ENCODE data around the gene ANKRD63.

ANKRD63 gene

GRCh38 chr15:40313531-40314398 lies 30.9 kb upstream of the ANKRD63 start:
- peak; percentile 43 for DNase-seq

GRCh38 chr15:40312370-40313158 lies 29.7 kb upstream of the ANKRD63 start:
- DNase-seq, result no peak

GRCh38 chr15:40310993-40311392 lies 28.1 kb upstream of the ANKRD63 start:
- no peak for DNase-seq

GRCh38 chr15:40310001-40310959 lies 27.4 kb upstream of the ANKRD63 start:
- no peak for DNase-seq

- DNase-seq, result no peak
Observed at GRCh38 chr15:40309344-40309862, 26.5 kb upstream of the ANKRD63 start.

GRCh38 chr15:40307421-40308211 lies 24.8 kb upstream of the ANKRD63 start, which contains the start of gene PLCB2:
Gene PLCB2 (minus strand): TSS chr15:40307935. CDS start chr15:40307672, 263 bp downstream.
- DNase-seq, result no peak

- no peak for DNase-seq
Observed at GRCh38 chr15:40306908-40307307, 24.0 kb upstream of the ANKRD63 start.

- no peak for DNase-seq
Observed at GRCh38 chr15:40306371-40306770, 23.5 kb upstream of the ANKRD63 start.

GRCh38 chr15:40305281-40305680 lies 22.4 kb upstream of the ANKRD63 start:
- no peak for DNase-seq

GRCh38 chr15:40303576-40303975 lies 20.7 kb upstream of the ANKRD63 start:
- DNase-seq, result no peak

- DNase-seq, result no peak
Observed at GRCh38 chr15:40302981-40303380, 20.1 kb upstream of the ANKRD63 start.

GRCh38 chr15:40302288-40302886 lies 19.5 kb upstream of the ANKRD63 start:
- DNase-seq, result no peak

- DNase-seq, result no peak
Observed at GRCh38 chr15:40301467-40302179, 18.8 kb upstream of the ANKRD63 start.

- DNase-seq, result no peak
Observed at GRCh38 chr15:40300771-40301170, 17.9 kb upstream of the ANKRD63 start.

GRCh38 chr15:40300367-40300766 lies 17.5 kb upstream of the ANKRD63 start:
- DNase-seq, result no peak

GRCh38 chr15:40298216-40298935 lies 15.5 kb upstream of the ANKRD63 start:
- no peak for DNase-seq

GRCh38 chr15:40297356-40297755 lies 14.5 kb upstream of the ANKRD63 start:
- DNase-seq, result no peak

- no peak for DNase-seq
Observed at GRCh38 chr15:40296561-40297230, 13.8 kb upstream of the ANKRD63 start.

GRCh38 chr15:40295877-40296560 lies 13.2 kb upstream of the ANKRD63 start:
- no peak for DNase-seq

Data from NCI-H748 treated with DMSO at 0.1 percent for 48 hours (cell line).